Dedifferentiated amniotic fluid mesenchymal stem cell (primary cell): Measurements from ENCODE around the gene DGKD.
A peak's percentile ranks its signal among the peaks of the same experiment; 100 is the strongest.

Experiments
- DNase-seq: peaks from one replicate; pipeline ENCODE4 v3.0.0-alpha.2; 2016; ENCODE audit errors: extremely low spot score

DGKD gene

DNA sequence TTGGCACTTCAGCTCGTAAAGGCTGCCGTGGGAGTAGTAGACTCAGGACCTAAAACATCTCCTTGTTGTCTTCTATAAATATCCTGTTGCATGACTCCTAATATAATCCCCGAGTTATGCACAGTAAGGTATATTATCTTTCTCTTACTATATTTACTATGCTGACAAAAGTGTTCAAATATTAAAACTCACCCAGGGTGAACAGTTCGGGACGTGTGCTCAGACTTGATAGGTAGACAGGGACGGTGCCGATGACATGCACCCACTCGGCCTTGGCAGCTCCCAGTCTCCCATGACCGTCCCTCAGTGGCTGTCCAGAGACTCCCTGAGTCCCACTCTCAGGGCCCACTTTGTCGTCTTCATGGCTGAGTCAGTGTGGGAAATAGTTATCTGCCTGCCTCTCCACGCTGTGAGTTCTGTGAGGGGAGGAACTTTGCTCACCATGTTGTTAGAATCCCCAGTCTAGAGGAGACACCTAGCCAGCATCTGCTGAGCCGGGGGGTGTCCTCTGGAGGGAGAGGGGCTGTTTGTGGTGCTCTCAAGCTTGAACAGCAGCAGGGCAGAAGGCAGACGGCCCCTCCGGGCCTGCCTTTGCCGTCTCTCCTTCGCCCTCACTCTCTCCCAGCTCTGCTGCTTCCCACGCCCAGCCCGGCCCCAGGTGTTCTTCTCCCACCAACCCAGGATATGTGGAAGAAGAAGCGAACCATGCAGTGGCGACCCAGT lies 75.0 kb downstream of the DGKD start:
- DNase-seq: no peak

GRCh38 chr2:233430081-233430480 lies 75.8 kb downstream of the DGKD start:
- no peak for DNase-seq

DNA sequence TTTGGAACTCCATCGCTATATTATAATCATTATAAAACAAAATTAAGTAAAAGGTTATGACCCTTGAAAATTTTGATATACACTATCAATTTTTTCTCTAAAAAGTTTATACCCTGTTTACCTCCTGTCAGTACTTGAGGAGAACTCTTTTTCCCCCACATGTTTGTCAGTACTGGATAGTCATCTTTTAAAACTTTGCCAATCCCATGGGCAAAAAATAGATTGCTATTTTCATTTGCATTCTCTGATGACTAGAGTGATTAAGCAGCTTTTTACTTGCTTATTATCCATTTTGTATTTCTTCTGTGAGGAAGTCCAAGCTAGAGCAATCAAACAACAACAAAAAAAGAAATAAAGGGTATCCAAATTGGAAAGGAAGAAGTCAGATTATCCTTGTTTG lies 76.4 kb downstream of the DGKD start:
- DNase-seq: no peak

GRCh38 chr2:233433029-233433428 lies 78.7 kb downstream of the DGKD start:
- DNase-seq: no peak

DNA sequence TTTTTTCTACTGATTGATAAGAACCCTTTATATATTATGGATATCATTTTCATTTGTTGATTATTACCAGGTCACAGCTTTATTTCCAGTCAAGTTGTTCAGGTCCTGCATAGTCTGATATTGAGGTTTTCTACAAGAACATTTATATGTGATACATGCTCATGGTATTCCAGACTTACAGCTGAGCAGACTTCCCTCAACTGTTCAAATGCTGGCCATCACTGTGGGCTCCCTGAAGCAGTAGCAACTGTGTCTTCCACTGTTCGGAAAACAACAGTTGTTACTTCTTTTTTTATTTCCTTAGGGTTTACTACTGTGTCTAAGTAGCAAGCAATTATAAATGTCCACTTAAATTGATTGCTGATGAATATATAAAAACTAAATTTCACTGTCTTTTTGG lies 79.5 kb downstream of the DGKD start:
- DNase-seq: no peak

DNA sequence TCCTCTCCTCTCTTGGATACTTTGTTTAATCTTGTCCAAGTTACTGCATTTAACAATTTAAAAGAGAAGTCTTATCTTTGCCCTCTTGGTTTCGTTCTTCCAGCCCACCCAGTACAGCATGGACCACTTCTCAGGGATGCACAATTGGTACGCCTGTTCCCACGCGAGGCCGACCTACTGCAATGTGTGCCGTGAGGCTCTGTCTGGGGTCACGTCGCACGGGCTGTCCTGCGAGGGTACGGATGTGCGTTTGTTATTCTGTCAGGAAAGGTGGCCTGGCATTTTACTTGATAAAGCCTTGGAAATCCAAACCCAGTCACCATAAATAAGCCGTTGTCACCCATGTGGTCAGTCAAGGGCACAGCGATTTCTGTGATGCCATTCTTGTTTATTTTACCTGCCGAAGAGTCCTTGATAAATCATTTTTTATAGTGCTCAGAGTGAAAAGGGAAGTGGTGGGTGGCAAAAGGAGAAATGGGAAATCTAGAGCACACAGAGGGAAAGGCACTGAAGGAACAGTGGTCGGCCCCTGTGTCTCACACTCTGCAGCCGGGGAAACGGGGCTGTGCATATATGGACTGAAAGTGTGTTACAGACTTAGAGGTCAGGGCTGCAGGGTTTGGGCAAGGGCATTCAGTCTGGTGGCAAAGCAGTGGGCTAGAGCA lies 80.5 kb downstream of the DGKD start:
- DNase-seq: no peak

DNA sequence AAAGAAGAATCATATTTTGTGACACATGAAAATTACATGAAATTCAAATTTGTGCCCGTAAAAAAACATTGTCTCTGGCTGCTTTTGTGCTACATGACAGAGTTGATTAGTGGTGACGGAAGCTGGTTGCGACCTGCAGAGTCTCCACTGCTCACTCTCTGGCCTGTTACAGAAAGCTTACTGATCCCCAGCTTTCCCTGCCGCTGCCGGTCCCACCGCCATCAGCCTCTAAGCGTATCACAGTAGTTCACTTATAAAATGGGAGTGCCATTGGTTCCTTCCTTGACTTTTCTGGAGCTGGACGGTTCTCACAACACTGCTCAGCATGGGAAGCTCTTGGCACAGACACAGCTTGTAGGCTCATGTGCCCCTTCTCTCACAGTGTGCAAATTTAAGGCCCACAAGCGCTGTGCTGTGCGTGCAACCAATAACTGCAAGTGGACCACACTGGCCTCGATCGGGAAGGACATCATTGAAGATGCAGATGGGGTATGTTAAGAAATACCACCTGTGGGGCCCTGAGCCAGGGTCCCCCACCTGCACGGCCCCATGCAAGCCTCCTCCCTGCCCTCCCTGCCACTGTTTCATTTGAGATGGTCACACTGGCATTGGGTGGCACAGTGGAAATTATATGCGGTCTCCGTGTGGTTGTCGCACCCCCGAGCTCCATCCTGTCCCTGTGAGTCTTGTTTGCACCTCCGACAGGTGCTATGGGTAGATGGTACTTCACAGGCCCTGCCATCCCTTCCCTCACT lies 81.3 kb downstream of the DGKD start:
- DNase-seq: no peak

GRCh38 chr2:233436191-233436581 lies 81.9 kb downstream of the DGKD start:
- no peak for DNase-seq

DNA sequence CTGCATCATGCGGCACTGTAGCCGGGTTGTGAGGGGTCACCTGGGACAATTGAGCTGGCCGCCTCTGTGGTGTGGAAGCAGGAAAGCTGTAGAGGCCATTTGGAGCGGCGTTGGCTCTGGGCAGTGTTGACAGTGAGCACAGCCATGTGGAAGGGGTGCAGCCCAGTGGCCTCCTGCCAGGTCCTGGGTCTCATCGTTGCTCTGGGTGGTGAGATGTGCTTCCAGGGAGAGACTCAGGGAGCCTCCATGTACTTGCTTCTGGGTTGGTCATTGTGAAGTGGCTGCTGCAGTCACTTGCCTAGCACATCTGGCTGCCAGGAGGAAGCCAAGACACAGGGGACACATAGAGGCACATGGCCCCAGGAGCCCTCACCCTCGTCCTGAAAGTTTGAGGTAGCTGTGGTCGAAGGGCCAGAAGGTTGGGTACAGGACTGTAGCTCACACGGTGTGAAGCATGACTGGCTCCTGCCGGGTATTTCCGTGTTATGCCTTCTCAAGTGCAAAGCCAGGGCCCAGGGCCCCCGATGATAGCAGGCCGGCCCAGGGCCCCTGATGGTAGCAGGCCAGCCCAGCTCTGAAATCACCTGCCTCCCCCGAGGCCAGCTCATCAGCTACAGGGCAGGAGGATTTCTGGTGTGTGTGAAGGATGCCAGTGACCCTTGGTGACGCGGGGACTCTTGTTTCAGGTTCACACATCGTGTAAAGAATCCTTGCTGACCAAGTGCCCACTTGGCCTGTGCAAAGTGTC lies 82.6 kb downstream of the DGKD start:
- DNase-seq: no peak

- DNase-seq: no peak
These were observed 83.2 kb downstream of the DGKD start for GRCh38 chr2:233437439-233437955.

DNA sequence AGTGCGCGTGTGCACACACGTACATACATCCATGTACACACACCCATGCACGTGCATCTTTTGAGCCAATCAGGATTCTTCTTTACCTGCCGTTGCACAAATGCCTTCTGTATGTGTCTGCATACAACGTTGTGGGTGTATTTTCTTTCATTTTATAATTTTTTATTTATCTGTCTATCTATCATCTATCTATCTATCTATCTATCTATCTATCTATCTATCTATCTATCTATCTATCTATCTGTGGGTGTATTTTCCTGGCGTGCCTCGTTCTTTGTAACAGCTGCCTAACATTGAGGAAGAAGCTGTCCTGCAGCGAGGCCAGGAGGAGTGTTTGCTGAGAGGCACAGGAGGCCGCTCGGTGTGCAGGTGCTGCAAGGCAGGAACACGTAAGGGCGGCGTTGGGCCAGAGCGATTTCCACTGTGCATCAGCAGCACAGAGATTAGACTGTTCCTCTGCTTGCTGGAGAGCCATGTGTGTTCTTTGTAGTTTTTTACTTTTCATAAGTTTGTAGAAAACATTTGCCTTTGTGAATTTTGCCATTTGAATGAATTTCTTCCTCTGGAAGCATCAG lies 84.4 kb downstream of the DGKD start:
- DNase-seq: no peak

- no peak for DNase-seq
These were observed 84.9 kb downstream of the DGKD start for GRCh38 chr2:233439191-233439590.

- DNase-seq: no peak
These were observed 86.0 kb downstream of the DGKD start for GRCh38 chr2:233440314-233440713.

- DNase-seq: no peak
These were observed 86.4 kb downstream of the DGKD start for GRCh38 chr2:233440714-233441113.

GRCh38 chr2:233441161-233442027 lies 87.1 kb downstream of the DGKD start:
- no peak for DNase-seq

DNA sequence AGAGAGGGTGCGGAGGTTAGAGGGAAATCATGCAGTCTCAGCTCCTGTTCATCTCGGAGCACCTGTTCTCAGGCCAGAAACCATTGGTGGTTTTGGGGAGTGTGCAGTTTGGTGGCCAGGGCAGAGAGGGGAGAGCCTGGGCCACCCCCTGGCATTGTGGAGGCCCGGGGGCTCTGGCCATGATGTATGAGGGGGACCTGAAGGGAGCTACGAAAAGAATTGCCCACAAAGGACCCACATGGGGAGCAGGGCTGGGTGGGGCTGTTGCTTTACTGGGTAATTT lies 87.7 kb downstream of the DGKD start:
- no peak for DNase-seq

GRCh38 chr2:233443511-233444183 lies 89.4 kb downstream of the DGKD start:
- peak; percentile 83 for DNase-seq

DNA sequence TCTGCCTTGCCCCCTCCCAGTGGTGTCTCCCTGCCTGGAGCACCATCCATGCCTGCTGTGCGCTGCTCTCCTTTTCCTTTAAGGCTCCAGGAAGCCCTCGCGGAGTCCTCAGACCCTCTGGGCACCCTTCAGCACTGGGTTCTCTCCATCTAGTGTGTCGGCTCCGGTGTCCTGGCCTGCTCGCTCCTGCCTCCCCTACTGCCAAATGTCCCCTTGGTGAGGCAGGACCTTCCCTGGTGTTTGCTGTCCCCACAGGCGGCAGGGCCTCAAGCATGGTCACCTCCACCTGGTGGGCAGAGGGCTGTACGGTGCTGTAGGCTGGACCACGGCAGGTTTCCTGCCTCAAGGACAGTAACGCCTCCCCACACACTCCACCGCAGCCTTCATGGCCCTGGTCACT lies 90.2 kb downstream of the DGKD start:
- DNase-seq: no peak

DNA sequence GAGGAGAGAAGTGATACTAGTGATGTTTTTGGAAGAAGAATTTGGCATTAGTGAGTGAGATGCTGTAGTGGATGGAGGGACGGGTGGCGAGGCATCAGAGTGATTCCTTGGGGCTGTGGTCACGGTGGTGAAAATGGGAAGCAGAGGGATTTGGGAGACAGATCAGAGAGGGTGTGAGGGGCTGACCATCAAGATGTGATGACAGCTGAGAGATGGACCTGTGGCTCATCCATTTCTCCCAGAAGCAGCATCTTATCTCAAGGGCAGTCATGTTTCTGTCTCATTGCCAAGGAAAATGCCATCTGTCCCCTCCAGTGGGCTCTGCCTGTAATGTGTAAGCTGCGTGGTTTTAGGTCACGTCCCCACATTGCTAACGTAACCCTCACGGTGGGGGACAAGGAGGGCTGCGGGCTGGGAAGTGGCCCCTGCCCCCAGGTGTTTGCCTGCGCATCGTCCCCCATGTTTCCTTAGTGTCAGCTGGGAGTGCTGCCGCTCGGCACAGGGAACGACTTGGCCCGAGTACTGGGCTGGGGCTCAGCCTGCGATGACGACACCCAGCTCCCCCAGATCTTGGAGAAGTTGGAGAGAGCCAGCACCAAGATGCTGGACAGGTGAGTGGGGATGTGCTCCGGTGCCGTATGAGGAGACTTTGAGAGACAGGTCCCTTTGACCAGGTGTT lies 91.0 kb downstream of the DGKD start:
- DNase-seq: no peak

- no peak for DNase-seq
These were observed 91.8 kb downstream of the DGKD start for GRCh38 chr2:233446121-233446520.
